ENCODE measurements around the gene TRIM72. TPM values are rescaled to one million over a fixed set of nuclear protein-coding genes. Genes with fewer than 3 reads are reported as not detected.
"Not testable (repeated sequence)": the region's sequence is repeated elsewhere in the genome, so short reads cannot be mapped to it uniquely, and the experiment has no call there.

TRIM72 gene
- total RNA-seq, 1 experiment from 2014 or later: 0.09 TPM

DNA sequence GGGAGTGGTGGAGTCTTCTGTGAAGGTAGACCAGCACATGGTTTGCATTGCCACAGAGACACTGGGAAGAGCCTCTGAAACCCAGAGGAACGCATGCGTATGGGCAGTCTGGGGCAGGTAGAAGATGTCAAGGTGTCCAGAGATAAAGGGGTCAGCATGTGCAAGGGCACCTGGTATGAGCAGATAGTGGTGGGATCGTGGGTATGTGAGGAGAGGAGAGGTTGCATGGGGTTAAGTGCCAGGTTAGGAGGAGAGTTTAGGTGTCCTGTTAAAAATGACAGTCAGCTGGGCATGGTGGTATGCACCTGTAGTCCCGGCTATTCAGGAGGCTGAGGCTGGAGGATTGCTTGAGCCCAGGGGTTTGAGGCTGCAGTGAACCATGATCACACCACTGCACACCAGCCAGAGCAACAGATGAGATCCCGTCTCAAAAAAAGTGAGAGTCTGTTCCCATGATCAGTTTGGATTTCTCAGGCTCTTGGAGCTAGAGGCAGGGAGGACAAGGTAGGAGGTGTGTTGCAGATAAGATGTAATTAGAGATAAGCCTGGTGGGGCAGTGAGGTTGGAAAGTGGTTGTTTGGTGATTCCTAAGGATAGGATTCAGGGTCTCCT, 14.4 kb upstream of the TRIM72 start:
- Histone ChIP-seq H3K4me3 (no peak overlapping the region), H3K4me1 (replicated peaks; ENCODE audit: insufficient read depth) (peaks cover 19% of the 10 kb centered on the region), H4K20me1 (ENCODE audit: insufficient read depth) (peaks cover 35% of the 10 kb centered on the region), H3K79me2 (ENCODE audit: low read depth) (no peaks in the 10 kb centered on the region), H3K27me3 (ENCODE audit: insufficient read depth, low read depth) (no peaks in the 10 kb centered on the region), H3K4me2 (no peak overlapping the region), H3K9me2 (ENCODE audit: insufficient read depth) (no peaks in the 10 kb centered on the region), H3K36me3 (ENCODE audit: low read depth) (peaks cover 10% of the 10 kb centered on the region), H3F3A (ENCODE audit: insufficient read depth, low read depth) (peaks cover 80% of the 10 kb centered on the region), H3K9me3 (ENCODE audit: insufficient read depth, low read depth) (no peaks in the 10 kb centered on the region), H3K27ac (0 out of 2 replicates have a peak overlapping the region, but pooled peaks have one; percentile 1), H2AFZ (no peak overlapping the region)
- no peak for DNase-seq
- CTCF ChIA-PET: no interaction called here
- no TSS peak for BruUV-seq (replicated peaks)
- POLR2A ChIA-PET (ENCODE audit: unreplicated experiment): interaction anchor here (0.7 kb wide), 1 partner anchor 70 kb away, joined by 6 read pairs; no protein-coding TSS in a partner anchor
- TF ChIP-seq EZH2 (IDR thresholded peaks at IDR 0.05; ENCODE audit: low read depth) (no peak), CTCF (conservative IDR thresholded peaks at IDR 0.05) (no peak)
- intact Hi-C loops (cut with micrococcal nuclease; ENCODE audit: unreplicated experiment): loop anchor here (5.0 kb wide), 2 partner anchors 188 to 243 kb away; partner anchors contain the start of gene ZNF843

DNA sequence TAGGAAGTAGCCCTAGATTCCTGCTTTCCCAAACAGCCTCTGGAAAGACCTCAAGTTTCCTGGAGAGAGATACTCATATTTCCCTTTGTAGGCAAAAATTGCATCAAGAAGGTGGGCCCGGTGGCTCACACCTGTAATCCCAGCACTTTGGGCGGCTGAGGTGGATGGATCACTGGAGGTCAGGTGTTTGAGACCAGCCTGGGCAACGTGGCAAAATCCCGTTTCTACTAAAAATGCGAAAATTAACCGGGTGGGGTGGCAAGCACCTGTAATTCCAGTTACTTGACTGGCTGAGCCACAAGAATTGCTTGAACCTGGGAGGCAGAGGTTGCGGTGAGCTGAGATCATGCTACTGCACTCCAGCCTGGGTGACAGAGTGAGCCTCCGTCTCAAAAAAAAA, 13.8 kb upstream of the TRIM72 start:
- POLR2A ChIA-PET (ENCODE audit: unreplicated experiment); H3K27me3 ChIP-seq (ENCODE audit: insufficient read depth, low read depth); H3K9me2 ChIP-seq (ENCODE audit: insufficient read depth); CTCF ChIA-PET; H2AFZ ChIP-seq; H3K36me3 ChIP-seq (ENCODE audit: low read depth); BruUV-seq (replicated peaks); H3K4me3 ChIP-seq; H3K9me3 ChIP-seq (ENCODE audit: insufficient read depth, low read depth); H3K79me2 ChIP-seq (ENCODE audit: low read depth); H3K4me2 ChIP-seq; DNase-seq: not testable (repeated sequence)
- peaks cover 19% of the 10 kb centered on the region for H3K4me1 ChIP-seq (replicated peaks; ENCODE audit: insufficient read depth)
- H3K27ac ChIP-seq: 0 out of 2 replicates have a peak overlapping the region, but pooled peaks have one; percentile 1
- peaks cover 76% of the 10 kb centered on the region for H3F3A ChIP-seq (ENCODE audit: insufficient read depth, low read depth)
- H4K20me1 ChIP-seq (ENCODE audit: insufficient read depth): peaks cover 29% of the 10 kb centered on the region
- intact Hi-C loops (cut with micrococcal nuclease; ENCODE audit: unreplicated experiment): loop anchor here (5.0 kb wide), 2 partner anchors 187 to 242 kb away; partner anchors contain the start of gene ZNF843

DNA sequence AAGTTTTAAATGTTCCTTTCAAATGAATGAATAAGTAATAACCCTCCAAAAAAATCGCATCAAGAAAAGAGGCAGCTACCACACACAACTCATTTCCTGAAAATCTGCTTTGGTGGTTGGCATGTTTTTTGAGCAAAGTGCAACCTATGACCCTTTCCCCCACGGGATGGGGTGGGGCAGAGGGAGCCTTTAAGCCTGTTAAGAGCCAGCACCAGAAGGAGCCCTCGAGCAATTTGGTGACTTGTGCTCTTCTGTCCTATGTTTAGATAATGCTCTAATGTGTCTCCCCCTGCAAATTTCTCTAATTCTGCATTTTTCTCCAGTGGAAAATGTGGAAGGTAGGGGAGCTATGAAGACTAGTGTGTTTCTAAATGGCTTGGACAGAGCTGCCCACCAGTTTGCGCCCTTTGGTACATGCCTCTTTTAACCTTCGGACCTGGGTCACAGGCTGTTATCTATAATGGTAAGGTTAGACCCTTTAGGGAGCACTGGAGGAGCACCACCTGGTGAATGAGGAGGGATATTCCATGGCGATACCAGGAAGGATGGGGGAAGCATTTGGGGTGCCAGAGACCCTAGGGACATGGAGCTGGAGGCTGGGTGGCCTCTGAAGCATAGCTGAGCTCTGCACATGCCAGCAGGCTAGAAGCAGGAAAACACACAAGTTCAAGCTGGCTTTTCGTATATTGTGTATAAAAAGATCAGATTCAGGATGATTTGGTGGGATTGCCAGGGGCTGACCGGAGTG, 12.9 kb upstream of the TRIM72 start:
- 0 out of 2 replicates have a peak overlapping the region, but pooled peaks have one; percentile 64 for H3K4me2 ChIP-seq
- peaks cover 24% of the 10 kb centered on the region for H4K20me1 ChIP-seq (ENCODE audit: insufficient read depth)
- peaks cover 19% of the 10 kb centered on the region for H3K4me1 ChIP-seq (replicated peaks; ENCODE audit: insufficient read depth)
- peaks cover 69% of the 10 kb centered on the region for H3F3A ChIP-seq (ENCODE audit: insufficient read depth, low read depth)
- ChIA-PET CTCF (interaction anchor here (0.5 to 1.0 kb wide), 2 partner anchors 122 to 252 kb away, joined by 6 to 7 read pairs; no protein-coding TSS in a partner anchor), POLR2A (ENCODE audit: unreplicated experiment) (interaction anchor here (0.6 to 0.7 kb wide), 2 partner anchors 49 to 64 kb away, joined by 3 read pairs; no protein-coding TSS in a partner anchor)
- no peaks in the 10 kb centered on the region for H3K9me3 ChIP-seq (ENCODE audit: insufficient read depth, low read depth)
- intact Hi-C loops (cut with micrococcal nuclease; ENCODE audit: unreplicated experiment): loop anchor here (5.0 kb wide), 2 partner anchors 186 to 241 kb away; partner anchors contain the start of gene ZNF843
- H3K27ac ChIP-seq: no peak overlapping the region
- no peaks in the 10 kb centered on the region for H3K36me3 ChIP-seq (ENCODE audit: low read depth)
- H2AFZ ChIP-seq: no peak overlapping the region
- H3K27me3 ChIP-seq (ENCODE audit: insufficient read depth, low read depth): no peaks in the 10 kb centered on the region
- no peaks in the 10 kb centered on the region for H3K9me2 ChIP-seq (ENCODE audit: insufficient read depth)
- no peaks in the 10 kb centered on the region for H3K79me2 ChIP-seq (ENCODE audit: low read depth)
- peak; percentile 31 to 57 for DNase-seq
- no TSS peak for BruUV-seq (replicated peaks)
- H3K4me3 ChIP-seq: no peak overlapping the region
- no peak for TF ChIP-seq CTCF (conservative IDR thresholded peaks at IDR 0.05)
- TF ChIP-seq EZH2 (IDR thresholded peaks at IDR 0.05; ENCODE audit: low read depth): no peak
